Esophagus squamous epithelium (tissue), 4 donors: Measurements from ENCODE around the gene GJA5.

ENCODE experiments used
- POLR2A ChIP-seq, 4 donors: fragments of 450-650 bp; IDR thresholded peaks; one replicate each; pipeline ENCODE4 v1.6.1; 2017; ENCODE audit warnings: antibody characterized with exemption in 4 of 4, mild to moderate bottlenecking in 4 of 4, moderate library complexity in 3 of 4
- TF ChIP-seq, protein P1 (sequence below), 6 experiments: fragments of 450-650 bp in 4 of 6; fragments of 200-600 bp in 2 of 6; sonication (generic) in 2 of 6; IDR thresholded peaks; one replicate each; pipeline ENCODE4 v1.5.1; 2016 to 2019; ENCODE audit warnings: antibody characterized with exemption in 6 of 6, mild to moderate bottlenecking in 4 of 6, moderate library complexity in 4 of 6

GRCh38 chr1:147729315-147729714, 31.1 kb downstream of the GJA5 start:
- TF ChIP-seq, protein P1, sequence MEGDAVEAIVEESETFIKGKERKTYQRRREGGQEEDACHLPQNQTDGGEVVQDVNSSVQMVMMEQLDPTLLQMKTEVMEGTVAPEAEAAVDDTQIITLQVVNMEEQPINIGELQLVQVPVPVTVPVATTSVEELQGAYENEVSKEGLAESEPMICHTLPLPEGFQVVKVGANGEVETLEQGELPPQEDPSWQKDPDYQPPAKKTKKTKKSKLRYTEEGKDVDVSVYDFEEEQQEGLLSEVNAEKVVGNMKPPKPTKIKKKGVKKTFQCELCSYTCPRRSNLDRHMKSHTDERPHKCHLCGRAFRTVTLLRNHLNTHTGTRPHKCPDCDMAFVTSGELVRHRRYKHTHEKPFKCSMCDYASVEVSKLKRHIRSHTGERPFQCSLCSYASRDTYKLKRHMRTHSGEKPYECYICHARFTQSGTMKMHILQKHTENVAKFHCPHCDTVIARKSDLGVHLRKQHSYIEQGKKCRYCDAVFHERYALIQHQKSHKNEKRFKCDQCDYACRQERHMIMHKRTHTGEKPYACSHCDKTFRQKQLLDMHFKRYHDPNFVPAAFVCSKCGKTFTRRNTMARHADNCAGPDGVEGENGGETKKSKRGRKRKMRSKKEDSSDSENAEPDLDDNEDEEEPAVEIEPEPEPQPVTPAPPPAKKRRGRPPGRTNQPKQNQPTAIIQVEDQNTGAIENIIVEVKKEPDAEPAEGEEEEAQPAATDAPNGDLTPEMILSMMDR (IDR thresholded peaks at IDR 0.05): no peak
- no peak for TF ChIP-seq POLR2A (IDR thresholded peaks at IDR 0.05)
